ENCODE data around the gene STAG2.

Gene STAG2

DNA sequence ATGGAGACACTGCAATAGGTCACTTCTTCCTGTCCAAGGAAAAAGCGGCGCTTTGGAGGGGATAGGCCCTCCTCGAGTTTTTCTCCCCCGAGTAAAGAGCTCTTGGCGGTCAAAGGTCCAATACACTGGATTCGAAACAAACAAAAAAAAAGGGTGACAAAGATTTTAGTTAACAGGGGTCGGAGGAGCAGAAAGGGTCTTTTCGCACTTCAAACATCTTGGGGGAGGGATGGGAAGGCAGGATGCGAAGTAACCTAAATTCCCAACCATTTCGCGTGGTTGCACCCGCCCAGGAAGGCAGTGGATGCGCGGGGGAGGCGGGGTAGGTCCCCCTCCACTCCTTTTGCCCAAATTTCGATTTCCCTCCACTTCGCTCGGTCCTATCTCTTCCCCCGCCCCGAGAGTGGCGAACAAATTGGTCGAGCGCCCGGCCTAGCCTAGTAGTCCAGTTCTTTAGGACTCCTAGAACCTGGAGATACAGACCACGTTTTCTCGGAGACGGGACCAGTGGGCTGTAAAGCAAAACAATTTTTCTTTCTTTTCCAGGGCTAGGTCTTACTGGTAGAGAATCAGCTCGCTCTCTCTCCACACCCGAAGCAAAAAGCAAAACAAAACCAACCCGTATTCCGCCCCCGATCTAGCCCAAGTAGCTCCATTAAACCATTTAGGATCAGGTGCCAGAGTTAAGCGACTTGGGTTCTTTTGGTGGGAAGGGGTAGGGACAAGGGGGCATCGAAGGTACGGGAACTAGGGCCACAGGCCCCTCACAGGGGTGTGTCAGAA, 2.0 kb upstream of the STAG2 start:
- TF ChIP-seq FOXP2 (optimal IDR thresholded peaks at IDR 0.05; ENCODE audit: borderline replicate concordance, extremely low read depth, extremely low read length, insufficient read depth): no peak
- TF ChIP-seq, protein P1, sequence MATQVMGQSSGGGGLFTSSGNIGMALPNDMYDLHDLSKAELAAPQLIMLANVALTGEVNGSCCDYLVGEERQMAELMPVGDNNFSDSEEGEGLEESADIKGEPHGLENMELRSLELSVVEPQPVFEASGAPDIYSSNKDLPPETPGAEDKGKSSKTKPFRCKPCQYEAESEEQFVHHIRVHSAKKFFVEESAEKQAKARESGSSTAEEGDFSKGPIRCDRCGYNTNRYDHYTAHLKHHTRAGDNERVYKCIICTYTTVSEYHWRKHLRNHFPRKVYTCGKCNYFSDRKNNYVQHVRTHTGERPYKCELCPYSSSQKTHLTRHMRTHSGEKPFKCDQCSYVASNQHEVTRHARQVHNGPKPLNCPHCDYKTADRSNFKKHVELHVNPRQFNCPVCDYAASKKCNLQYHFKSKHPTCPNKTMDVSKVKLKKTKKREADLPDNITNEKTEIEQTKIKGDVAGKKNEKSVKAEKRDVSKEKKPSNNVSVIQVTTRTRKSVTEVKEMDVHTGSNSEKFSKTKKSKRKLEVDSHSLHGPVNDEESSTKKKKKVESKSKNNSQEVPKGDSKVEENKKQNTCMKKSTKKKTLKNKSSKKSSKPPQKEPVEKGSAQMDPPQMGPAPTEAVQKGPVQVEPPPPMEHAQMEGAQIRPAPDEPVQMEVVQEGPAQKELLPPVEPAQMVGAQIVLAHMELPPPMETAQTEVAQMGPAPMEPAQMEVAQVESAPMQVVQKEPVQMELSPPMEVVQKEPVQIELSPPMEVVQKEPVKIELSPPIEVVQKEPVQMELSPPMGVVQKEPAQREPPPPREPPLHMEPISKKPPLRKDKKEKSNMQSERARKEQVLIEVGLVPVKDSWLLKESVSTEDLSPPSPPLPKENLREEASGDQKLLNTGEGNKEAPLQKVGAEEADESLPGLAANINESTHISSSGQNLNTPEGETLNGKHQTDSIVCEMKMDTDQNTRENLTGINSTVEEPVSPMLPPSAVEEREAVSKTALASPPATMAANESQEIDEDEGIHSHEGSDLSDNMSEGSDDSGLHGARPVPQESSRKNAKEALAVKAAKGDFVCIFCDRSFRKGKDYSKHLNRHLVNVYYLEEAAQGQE (IDR thresholded peaks at IDR 0.05; ENCODE audit: insufficient read depth in 1 of 2, low read depth in 2 of 2, low read length in 2 of 2): no peak
- no peak for TF ChIP-seq POLR2AphosphoS5 (IDR thresholded peaks at IDR 0.05; ENCODE audit: low read depth, low read length)
- TF ChIP-seq TAF1 (IDR thresholded peaks at IDR 0.05; ENCODE audit: borderline replicate concordance, insufficient read depth, low read length): no peak
- no peak for TF ChIP-seq SIN3A (IDR thresholded peaks at IDR 0.05; ENCODE audit: borderline replicate concordance, insufficient read depth, low read length)

DNA sequence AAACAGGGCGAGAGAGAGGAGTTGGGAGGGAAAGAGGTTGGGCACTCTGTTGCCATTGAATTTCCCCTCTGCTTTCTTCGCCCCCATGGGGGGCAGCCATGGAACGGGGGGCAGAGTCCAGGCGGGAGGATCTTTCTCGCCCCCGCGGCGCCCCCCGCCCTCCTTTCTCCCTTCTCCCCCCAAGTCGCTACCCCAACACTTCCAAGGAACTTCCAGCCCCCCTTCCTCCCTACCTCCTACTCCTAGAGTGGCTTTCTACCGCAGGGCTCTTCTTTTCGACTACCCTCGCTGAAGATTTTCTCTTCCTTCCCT, 594 bp upstream of the STAG2 start:
- TF ChIP-seq TAF1 (IDR thresholded peaks at IDR 0.05; ENCODE audit: borderline replicate concordance, insufficient read depth, low read length) (no peak), FOXP2 (optimal IDR thresholded peaks at IDR 0.05; ENCODE audit: borderline replicate concordance, extremely low read depth, extremely low read length, insufficient read depth) (no peak), SIN3A (IDR thresholded peaks at IDR 0.05; ENCODE audit: borderline replicate concordance, insufficient read depth, low read length) (no peak), POLR2AphosphoS5 (IDR thresholded peaks at IDR 0.05; ENCODE audit: low read depth, low read length) (no peak)
- TF ChIP-seq, protein P1 (IDR thresholded peaks at IDR 0.05; ENCODE audit: insufficient read depth in 1 of 2, low read depth in 2 of 2, low read length in 2 of 2): no peak

DNA sequence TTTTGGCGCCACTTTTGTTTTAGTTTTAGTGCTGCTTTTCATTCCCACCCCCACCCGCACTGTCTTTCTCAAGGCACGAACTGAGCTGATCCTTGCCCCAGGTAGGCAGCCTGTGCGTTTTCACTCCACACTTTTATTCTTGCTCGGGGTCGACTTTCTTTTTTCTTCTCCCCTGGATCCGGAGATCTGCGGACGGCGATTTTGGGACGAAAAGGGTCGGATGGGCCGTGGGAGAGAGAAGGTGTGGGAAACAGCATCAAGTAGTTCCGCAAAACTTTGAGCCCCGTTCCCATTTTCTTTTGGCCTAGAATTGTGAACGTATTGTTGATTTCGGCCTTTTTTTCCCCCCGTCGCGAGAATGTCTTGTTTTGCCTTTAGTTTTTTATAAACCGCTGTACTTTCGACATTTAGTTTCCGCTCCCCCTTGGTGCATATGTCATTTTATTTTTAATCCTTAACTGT, 531 bp downstream of the STAG2 start:
- TF ChIP-seq TAF1 (IDR thresholded peaks at IDR 0.05; ENCODE audit: borderline replicate concordance, insufficient read depth, low read length): no peak
- peak; percentile 41; the same call in 1 of the 2 replicates for TF ChIP-seq SIN3A (IDR thresholded peaks at IDR 0.05; ENCODE audit: borderline replicate concordance, insufficient read depth, low read length)

DNA sequence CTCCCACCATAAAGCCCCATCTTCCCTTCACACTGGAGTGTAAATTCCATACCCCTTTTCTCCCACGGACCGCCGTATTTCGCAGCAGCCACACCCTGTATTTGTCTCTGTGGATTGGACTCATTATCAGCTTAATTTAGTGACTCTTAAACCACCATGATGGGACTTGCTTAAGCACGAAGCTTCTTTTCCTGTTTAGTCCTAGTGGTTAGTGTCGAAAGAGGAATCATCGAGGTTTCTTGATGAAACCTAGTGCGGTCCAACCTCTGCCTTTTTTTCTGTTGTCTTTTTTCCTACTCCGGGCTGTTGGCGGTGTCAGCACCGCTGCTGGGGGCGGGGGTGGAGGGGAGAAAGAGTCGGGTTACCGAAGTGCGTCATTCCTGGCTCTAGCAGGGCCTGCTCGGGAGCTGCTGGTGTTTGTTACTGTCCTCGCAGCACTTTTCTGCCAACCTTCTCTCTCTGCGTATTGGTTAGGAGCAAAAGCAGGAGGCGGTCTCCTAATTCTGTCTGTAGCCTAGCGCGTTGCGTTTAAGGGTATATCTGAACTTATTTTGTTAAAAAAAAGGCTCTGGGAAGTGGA, 1.4 kb downstream of the STAG2 start:
- peak; percentile 82; the same call in 1 of the 2 replicates for TF ChIP-seq SIN3A (IDR thresholded peaks at IDR 0.05; ENCODE audit: borderline replicate concordance, insufficient read depth, low read length)
- TF ChIP-seq POLR2AphosphoS5 (IDR thresholded peaks at IDR 0.05; ENCODE audit: low read depth, low read length): peak; percentile 30; the same call in 1 of the 2 replicates
- TF ChIP-seq, protein P1 (IDR thresholded peaks at IDR 0.05; ENCODE audit: insufficient read depth in 1 of 2, low read depth in 2 of 2, low read length in 2 of 2): no peak
- TF ChIP-seq TAF1 (IDR thresholded peaks at IDR 0.05; ENCODE audit: borderline replicate concordance, insufficient read depth, low read length): peak; percentile 88; the same call in 1 of the 2 replicates
- peak; percentile 33 for TF ChIP-seq FOXP2 (optimal IDR thresholded peaks at IDR 0.05; ENCODE audit: borderline replicate concordance, extremely low read depth, extremely low read length, insufficient read depth)

GRCh38 chrX:123964156-123964834, 2.8 kb downstream of the STAG2 start:
- TF ChIP-seq TAF1 (IDR thresholded peaks at IDR 0.05; ENCODE audit: borderline replicate concordance, insufficient read depth, low read length) (no peak), SIN3A (IDR thresholded peaks at IDR 0.05; ENCODE audit: borderline replicate concordance, insufficient read depth, low read length) (no peak), FOXP2 (optimal IDR thresholded peaks at IDR 0.05; ENCODE audit: borderline replicate concordance, extremely low read depth, extremely low read length, insufficient read depth) (no peak), POLR2AphosphoS5 (IDR thresholded peaks at IDR 0.05; ENCODE audit: low read depth, low read length) (no peak)
- TF ChIP-seq, protein P1 (IDR thresholded peaks at IDR 0.05; ENCODE audit: insufficient read depth in 1 of 2, low read depth in 2 of 2, low read length in 2 of 2): no peak
